Mesenchymal stem cell (in vitro differentiated cells and primary cell): ENCODE data around the gene UBE2L3.

Experiments
- DNase-seq: peaks from one replicate; pipeline ENCODE4 v3.0.0-alpha.2; 2013
- H2AFZ ChIP-seq: one replicate; pipeline ENCODE4 v1.6.1; 2013; ENCODE audit warnings: low read depth, mild to moderate bottlenecking, control low read depth, inconsistent platforms, low read length, moderate library complexity
- H2AK5ac ChIP-seq: 2 replicates; pipeline ENCODE4 v1.6.1; 2013; ENCODE audit warnings: low read length, moderate library complexity, mild to moderate bottlenecking, inconsistent platforms; ENCODE audit not compliant: severe bottlenecking
- H2BK120ac ChIP-seq: one replicate; pipeline ENCODE4 v1.6.1; 2013; ENCODE audit warnings: low read depth, mild to moderate bottlenecking, inconsistent platforms, low read length, moderate library complexity
- H2BK12ac ChIP-seq, 2 experiments: one replicate each; pipeline ENCODE4 v1.6.1; 2013; ENCODE audit warnings: inconsistent platforms in 2 of 2, low read length in 2 of 2, mild to moderate bottlenecking in 2 of 2, moderate library complexity in 2 of 2, control low read depth in 1 of 2
- H2BK15ac ChIP-seq: one replicate; pipeline ENCODE4 v1.6.1; 2013; ENCODE audit warnings: mild to moderate bottlenecking, low read depth, inconsistent platforms; ENCODE audit not compliant: poor library complexity, severe bottlenecking
- H2BK5ac ChIP-seq: 2 replicates; pipeline ENCODE4 v1.6.1; 2013; ENCODE audit warnings: low read depth, mild to moderate bottlenecking, low read length, control low read depth, inconsistent platforms; ENCODE audit not compliant: poor library complexity, severe bottlenecking
- H3K14ac ChIP-seq, 2 experiments: one replicate each; pipeline ENCODE4 v1.6.1; 2013; ENCODE audit warnings: inconsistent platforms in 2 of 2, low read length in 2 of 2, control low read depth in 1 of 2, mild to moderate bottlenecking in 1 of 2, moderate library complexity in 1 of 2
- H3K18ac ChIP-seq, 2 experiments: one replicate each; pipeline ENCODE4 v1.6.1; 2013; ENCODE audit warnings: inconsistent platforms in 2 of 2, low read length in 2 of 2, control low read depth in 1 of 2, low read depth in 1 of 2, mild to moderate bottlenecking in 1 of 2
- H3K23ac ChIP-seq, 2 experiments: one replicate each; pipeline ENCODE4 v1.6.1; 2013; ENCODE audit warnings: inconsistent platforms in 2 of 2, low read length in 2 of 2, mild to moderate bottlenecking in 2 of 2, moderate library complexity in 2 of 2, control low read depth in 1 of 2
- H3K27ac ChIP-seq: 2 replicates; pipeline ENCODE4 v1.5.1; 2013; ENCODE audit warnings: mild to moderate bottlenecking, moderate library complexity, low read length, control low read depth, inconsistent platforms; ENCODE audit not compliant: poor library complexity, severe bottlenecking
- H3K27me3 ChIP-seq, 2 experiments: 2 replicates each; pipeline versions ENCODE4 v1.6.1 to v1.7.0; 2013; ENCODE audit warnings: low read length in 2 of 2, mild to moderate bottlenecking in 2 of 2, moderate library complexity in 2 of 2, control low read depth in 1 of 2, inconsistent platforms in 1 of 2; ENCODE audit not compliant: control insufficient read depth in 1 of 2, insufficient read depth in 1 of 2
- H3K36me3 ChIP-seq, 2 experiments: 2 replicates each; pipeline versions ENCODE4 v1.6.1 to v1.7.0; 2013; ENCODE audit warnings: low read length in 2 of 2, control low read depth in 1 of 2, inconsistent platforms in 1 of 2, low read depth in 1 of 2, mild to moderate bottlenecking in 1 of 2; ENCODE audit not compliant: insufficient read depth in 2 of 2, control insufficient read depth in 1 of 2
- H3K4ac ChIP-seq, 2 experiments: one replicate each; pipeline ENCODE4 v1.6.1; 2013; ENCODE audit warnings: inconsistent platforms in 2 of 2, low read length in 2 of 2, mild to moderate bottlenecking in 2 of 2, moderate library complexity in 2 of 2, control low read depth in 1 of 2, low read depth in 1 of 2
- H3K4me1 ChIP-seq: 2 replicates; pipeline ENCODE4 v1.6.1; 2013; ENCODE audit warnings: low read depth, low read length, control low read depth; ENCODE audit not compliant: control insufficient read depth, insufficient read depth
- H3K4me2 ChIP-seq: 2 replicates; pipeline ENCODE4 v1.6.1; 2013; ENCODE audit warnings: low read length, mild to moderate bottlenecking, inconsistent platforms; ENCODE audit not compliant: poor library complexity, severe bottlenecking
- H3K4me3 ChIP-seq, 2 experiments: 2 replicates each; pipeline versions ENCODE4 v1.5.1 to v1.7.0; 2013; ENCODE audit warnings: low read length in 2 of 2, mild to moderate bottlenecking in 2 of 2, control low read depth in 1 of 2, low read depth in 1 of 2; ENCODE audit not compliant: insufficient read depth in 1 of 2
- H3K79me1 ChIP-seq: replicated peaks from 2 replicates; pipeline ENCODE4 v1.6.1; 2013; ENCODE audit warnings: mild to moderate bottlenecking, control low read depth, low read length, inconsistent platforms; ENCODE audit not compliant: poor library complexity, severe bottlenecking
- H3K9ac ChIP-seq: 2 replicates; pipeline ENCODE4 v1.7.0; 2013; ENCODE audit warnings: mild to moderate bottlenecking, low read length, moderate library complexity
- H3K9me3 ChIP-seq: 2 replicates; pipeline ENCODE4 v1.7.0; 2013; ENCODE audit warnings: mild to moderate bottlenecking, low read length; ENCODE audit not compliant: control insufficient read depth
- H4K8ac ChIP-seq: one replicate; pipeline ENCODE4 v1.6.1; 2013; ENCODE audit warnings: inconsistent platforms, mild to moderate bottlenecking, low read length, moderate library complexity
- H4K91ac ChIP-seq: one replicate; pipeline ENCODE4 v1.6.1; 2013; ENCODE audit warnings: mild to moderate bottlenecking, low read length, inconsistent platforms
- WGBS: methylation state at CpG from one replicate; pipeline ENCODE4 v1.1.7; 2013; ENCODE audit warnings: mixed read lengths; 5-methylcytosine and 5-hydroxymethylcytosine counted together

Gene UBE2L3

GRCh38 chr22:21626735-21627469 is 59.4 kb downstream of the UBE2L3 start:
- H4K91ac ChIP-seq, result no peak overlapping the region
- H2BK15ac ChIP-seq, result no peak overlapping the region
- H3K23ac ChIP-seq, result no peak overlapping the region
- H2BK5ac ChIP-seq, result no peak overlapping the region
- no peak overlapping the region for H2AFZ ChIP-seq
- no peaks in the 10 kb centered on the region for H3K9me3 ChIP-seq
- H3K27me3 ChIP-seq, result no peaks in the 10 kb centered on the region
- whole genome bisulfite sequencing, result 86% methylated on average over 11 of the region's 11 CpGs
- no peak overlapping the region for H2AK5ac ChIP-seq
- H3K18ac ChIP-seq, result no peak overlapping the region
- H3K4me1 ChIP-seq, result peaks cover 24% of the 10 kb centered on the region
- H3K27ac ChIP-seq, result no peak overlapping the region
- H3K79me1 ChIP-seq, result peaks cover 37% of the 10 kb centered on the region
- no peak overlapping the region for H3K9ac ChIP-seq
- no peak overlapping the region for H3K14ac ChIP-seq
- no peak overlapping the region for H3K4me2 ChIP-seq
- no peak overlapping the region for H3K4ac ChIP-seq
- no peak overlapping the region for H2BK120ac ChIP-seq
- no peak overlapping the region for H2BK12ac ChIP-seq
- no peak overlapping the region for H3K4me3 ChIP-seq
- no peak for DNase-seq
- H3K36me3 ChIP-seq, result peaks cover 21 to 63% of the 10 kb centered on the region in 2 experiments
- no peak overlapping the region for H4K8ac ChIP-seq

- Histone ChIP-seq H3K23ac (no peak overlapping the region), H3K36me3 (peaks cover 5 to 47% of the 10 kb centered on the region in 2 experiments), H3K18ac (peak overlapping the region in 1 of 2 experiments; percentile 32), H3K9me3 (no peaks in the 10 kb centered on the region), H3K14ac (peak overlapping the region in 1 of 2 experiments; percentile 29), H2BK5ac (no peak overlapping the region), H3K4me2 (peak overlapping the region; percentile 67), H3K27me3 (no peaks in the 10 kb centered on the region), H3K79me1 (peaks cover 28% of the 10 kb centered on the region), H2AFZ (no peak overlapping the region), H4K91ac (peak overlapping the region; percentile 75), H3K4me3 (peak overlapping the region; percentile 94 to 95), H2AK5ac (peak overlapping the region; percentile 3), H2BK120ac (no peak overlapping the region), H2BK15ac (no peak overlapping the region), H3K4me1 (peaks cover 22% of the 10 kb centered on the region), H2BK12ac (peak overlapping the region in 1 of 2 experiments; percentile 52), H3K9ac (peak overlapping the region; percentile 94), H3K4ac (peak overlapping the region; percentile 5 to 54), H4K8ac (peak overlapping the region; percentile 70), H3K27ac (no peak overlapping the region)
- DNase-seq, result no peak
- WGBS, result 94% methylated on average over 62 of the region's 74 CpGs
Observed at GRCh38 chr22:21628386-21629254, 61.1 kb downstream of the UBE2L3 start.

- H3K14ac ChIP-seq, result peak within 1 kb of the TSS in 1 of 2 experiments; percentile 97
- peak within 1 kb of the TSS; percentile 96 for H2AFZ ChIP-seq
- H3K18ac ChIP-seq, result peak within 1 kb of the TSS; percentile 92 to 94
- H3K9ac ChIP-seq, result peak within 1 kb of the TSS; percentile 94
- H3K4ac ChIP-seq, result peak within 1 kb of the TSS; percentile 27 to 87
- peak within 1 kb of the TSS; percentile 3 for H2AK5ac ChIP-seq
- H2BK15ac ChIP-seq, result peak within 1 kb of the TSS; percentile 79
- DNase-seq, result peak; percentile 90
- H4K8ac ChIP-seq, result peak within 1 kb of the TSS; percentile 94
- peaks cover 22% of the 10 kb centered on the region for H3K79me1 ChIP-seq
- H4K91ac ChIP-seq, result peak within 1 kb of the TSS; percentile 95
- H2BK12ac ChIP-seq, result peak within 1 kb of the TSS in 1 of 2 experiments; percentile 52
- H3K4me1 ChIP-seq, result peaks cover 19% of the 10 kb centered on the region
- H3K9me3 ChIP-seq, result no peaks in the 10 kb centered on the region
- H2BK5ac ChIP-seq, result no peak within 1 kb of the TSS
- 1% methylated on average over 82 of the region's 93 CpGs for WGBS
- H2BK120ac ChIP-seq, result no peak within 1 kb of the TSS
- peak within 1 kb of the TSS; percentile 38 for H3K27ac ChIP-seq
- H3K27me3 ChIP-seq, result no peaks in the 10 kb centered on the region
- H3K23ac ChIP-seq, result peak within 1 kb of the TSS in 1 of 2 experiments; percentile 89
- peak within 1 kb of the TSS; percentile 94 to 95 for H3K4me3 ChIP-seq
- H3K36me3 ChIP-seq, result peaks cover 0 to 39% of the 10 kb centered on the region in 2 experiments
- peak within 1 kb of the TSS; percentile 67 for H3K4me2 ChIP-seq
Observed at GRCh38 chr22:21629255-21630149, 62.0 kb downstream of the UBE2L3 start, which contains the start of gene YDJC. TSS of gene YDJC (minus strand) at chr22:21630022. CDS start at chr22:21630014, 8 bp downstream.
